GM18517 (cell line): ENCODE data around the gene F12.
"Not testable (repeated sequence)": the region's sequence is repeated elsewhere in the genome, so short reads cannot be mapped to it uniquely, and the experiment has no call there.

Experiments used
- ATAC-seq: cut with Tn5 transposase; IDR thresholded peaks from one replicate; pipeline ENCODE4 v1.9.1; 2021; ENCODE audit warnings: mild to moderate bottlenecking, moderate library complexity; ENCODE audit not compliant: unreplicated experiment

Gene F12

GRCh38 chr5:177432839-177433657, 23.7 kb upstream of the F12 start:
- ATAC-seq: no peak

- no peak for ATAC-seq
Measured at GRCh38 chr5:177432143-177432838, 22.9 kb upstream of the F12 start.

GRCh38 chr5:177431317-177432142, 22.2 kb upstream of the F12 start:
- peak; percentile 44 for ATAC-seq

GRCh38 chr5:177430972-177431316, 21.6 kb upstream of the F12 start:
- ATAC-seq: no peak

DNA sequence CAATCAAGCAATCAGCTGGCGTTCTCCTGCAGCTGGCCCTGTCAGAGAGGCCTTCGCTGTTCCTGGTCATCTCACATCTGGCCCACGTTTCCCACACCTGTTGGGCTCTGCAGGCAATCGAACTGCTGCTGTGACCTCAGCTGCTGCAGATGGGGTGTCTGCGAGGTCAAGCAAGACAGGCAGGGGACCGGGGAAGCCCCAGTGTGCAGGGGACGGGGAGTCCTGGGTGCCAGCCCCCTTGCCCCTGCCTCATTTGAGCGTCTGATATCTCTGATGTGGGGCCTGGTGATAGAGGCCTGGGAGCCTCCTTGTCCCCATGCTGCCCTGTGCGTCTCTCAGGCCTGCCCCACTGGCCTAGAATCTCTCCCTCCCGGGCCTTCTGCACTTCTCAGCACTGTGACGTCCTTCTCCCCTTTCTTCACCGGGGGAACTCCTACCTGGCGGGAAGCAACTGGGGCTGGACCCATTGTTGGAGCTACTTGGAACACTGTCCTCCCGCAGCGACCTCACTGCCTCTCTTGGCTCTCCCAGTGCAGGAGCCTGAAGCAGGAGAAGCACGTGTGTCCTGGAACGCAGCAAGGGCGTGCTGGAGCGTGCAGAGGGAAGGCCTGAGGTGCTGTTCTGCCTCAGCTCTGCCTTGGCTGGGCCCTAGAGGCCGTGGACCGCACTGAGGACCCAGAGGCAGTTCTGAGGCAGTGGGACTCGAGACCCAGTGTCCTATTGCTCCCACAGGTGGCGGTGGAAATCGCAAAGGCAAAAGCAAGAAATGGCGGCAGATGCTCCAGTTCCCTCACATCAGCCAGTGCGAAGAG, 21.0 kb upstream of the F12 start:
- ATAC-seq: no peak

GRCh38 chr5:177429248-177430040, 20.1 kb upstream of the F12 start:
- no peak for ATAC-seq

DNA sequence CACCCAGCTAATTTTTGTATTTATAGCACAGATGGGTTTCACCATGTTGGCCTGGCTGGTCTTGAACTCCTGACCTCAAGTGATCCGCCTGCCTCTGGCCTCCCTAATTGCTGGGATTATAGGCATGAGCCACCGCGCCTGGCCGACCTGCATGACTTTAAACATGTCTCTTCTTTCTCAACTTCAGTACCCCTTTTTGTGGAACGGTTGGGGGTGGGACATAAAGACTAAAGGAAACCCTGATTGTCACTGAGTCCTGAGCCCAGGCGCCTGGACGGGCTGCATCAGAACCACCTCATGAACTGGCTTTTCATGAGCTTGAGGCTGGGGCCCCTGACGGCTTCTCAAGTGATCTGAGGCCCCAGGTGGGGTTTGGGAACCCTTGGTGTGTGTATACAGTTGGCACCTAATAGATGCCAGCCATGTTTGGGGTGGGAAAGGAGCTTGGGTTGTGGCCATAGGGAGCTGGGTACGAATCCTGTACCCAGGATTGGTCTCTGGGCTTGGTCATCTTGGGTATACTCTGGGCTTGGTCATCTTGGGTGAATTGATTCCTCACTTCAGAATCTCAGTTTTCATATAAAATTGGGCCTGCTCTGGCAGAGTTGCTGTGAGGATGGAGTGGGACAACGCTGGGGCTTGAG, 19.3 kb upstream of the F12 start:
- ATAC-seq: no peak

DNA sequence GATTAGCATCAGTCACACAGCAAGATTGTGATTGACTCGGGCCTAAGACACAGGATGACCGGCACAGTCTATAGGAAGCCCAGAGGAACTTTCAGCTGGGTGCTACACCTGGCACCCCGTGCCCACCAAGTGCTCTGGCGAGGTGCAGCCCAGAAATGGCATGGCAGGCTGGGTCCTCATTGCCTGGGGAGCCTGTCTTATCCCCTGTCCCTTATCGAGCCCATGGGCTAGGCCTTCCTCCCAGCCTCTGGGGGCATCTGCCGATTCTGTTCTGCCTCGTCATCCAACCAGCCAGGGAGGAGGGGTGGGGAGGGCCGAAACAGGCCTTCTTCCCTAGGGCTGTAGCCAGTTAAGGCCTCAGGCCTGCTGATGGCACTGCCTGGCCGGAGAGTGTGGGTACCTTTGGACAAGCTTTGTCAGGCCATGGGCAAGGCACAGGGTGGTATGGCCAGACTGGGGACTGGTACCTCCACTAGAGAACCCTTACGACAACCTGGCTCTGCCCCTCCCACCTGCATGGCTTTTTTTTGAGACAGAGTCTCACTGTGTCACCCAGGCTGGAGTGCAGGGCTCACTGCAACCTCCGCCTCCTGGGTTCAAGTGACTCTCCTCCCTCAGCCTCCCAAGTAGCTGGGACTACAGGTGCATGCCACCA, 18.7 kb upstream of the F12 start:
- no peak for ATAC-seq

GRCh38 chr5:177427211-177427822, 18.0 kb upstream of the F12 start:
- no peak for ATAC-seq

DNA sequence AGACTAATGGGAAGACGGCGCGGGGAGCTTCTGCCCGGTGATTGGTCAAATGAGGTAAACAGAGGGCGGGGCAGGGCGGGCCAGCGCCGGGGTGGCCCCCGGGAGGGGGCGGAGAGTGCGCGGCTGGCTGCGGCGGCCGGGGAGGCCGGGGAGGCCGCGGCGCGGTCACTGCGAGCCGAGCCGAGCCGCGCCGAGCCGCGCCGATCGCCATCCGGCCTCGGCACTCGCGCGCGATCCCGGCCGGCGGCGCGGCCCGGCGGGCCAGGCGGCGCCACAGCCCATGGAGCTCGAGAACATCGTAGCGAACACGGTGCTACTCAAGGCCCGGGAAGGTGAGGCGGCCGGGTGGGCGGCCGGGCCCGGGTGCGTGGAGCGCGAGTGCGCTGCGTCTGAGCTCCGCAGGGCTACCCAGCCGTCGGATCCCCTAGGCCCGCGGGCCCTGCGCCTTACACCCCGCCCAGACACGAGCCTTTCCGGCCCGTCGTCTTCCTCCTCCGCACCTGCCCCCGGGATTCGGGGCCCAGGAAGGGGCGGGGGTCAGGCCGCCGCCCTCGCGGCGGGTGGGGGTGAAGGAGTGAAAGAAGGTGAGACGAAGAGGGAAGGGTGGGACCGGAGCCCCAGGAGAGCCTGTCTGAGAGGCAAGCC, 17.3 kb upstream of the F12 start, which contains the start of gene GRK6:
TSS of gene GRK6 (plus strand) at position 111 of the 645 bp plus-strand sequence. CDS start at position 281, 170 bp downstream.
- ATAC-seq: peak; percentile 1

GRCh38 chr5:177425801-177426565, 16.6 kb upstream of the F12 start:
- ATAC-seq: peak; percentile 79

GRCh38 chr5:177425196-177425800, 15.9 kb upstream of the F12 start:
- ATAC-seq: no peak

- no peak for ATAC-seq
Measured at GRCh38 chr5:177423671-177424070, 14.3 kb upstream of the F12 start.

DNA sequence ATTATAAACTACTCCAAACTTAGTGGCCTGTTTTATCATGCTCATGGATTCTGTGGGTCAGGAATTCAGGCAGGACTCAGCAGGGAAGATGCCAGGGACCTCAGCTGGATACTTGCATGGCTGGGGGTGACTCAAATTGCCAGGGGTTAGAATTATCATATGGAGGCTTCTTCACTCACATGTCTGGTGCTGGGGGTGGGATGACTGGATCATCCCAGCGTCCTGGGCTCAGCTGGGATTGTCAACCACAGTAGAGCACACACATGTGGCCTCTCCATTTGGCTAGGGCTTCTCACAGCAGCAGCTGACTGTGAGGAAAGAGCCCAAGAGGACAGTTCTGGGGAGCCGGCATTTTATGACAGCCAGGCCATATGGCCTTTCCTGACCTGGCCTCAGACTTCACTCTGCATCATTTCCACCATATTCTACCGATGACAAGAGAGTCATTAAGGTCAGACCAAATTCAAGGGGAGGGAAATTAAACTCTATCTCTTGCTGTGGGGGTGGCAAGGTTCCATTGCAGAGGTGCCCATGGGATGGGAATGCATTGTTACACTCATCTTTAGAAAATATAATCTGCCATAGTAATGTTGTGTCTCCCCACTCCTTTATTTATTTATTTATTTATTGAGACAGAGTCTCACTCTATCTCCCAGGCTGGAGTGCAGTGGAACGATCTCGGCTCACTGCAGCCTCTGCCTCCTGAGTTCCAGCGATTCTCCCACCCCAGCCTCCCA, 11.9 kb upstream of the F12 start:
- no peak for ATAC-seq

DNA sequence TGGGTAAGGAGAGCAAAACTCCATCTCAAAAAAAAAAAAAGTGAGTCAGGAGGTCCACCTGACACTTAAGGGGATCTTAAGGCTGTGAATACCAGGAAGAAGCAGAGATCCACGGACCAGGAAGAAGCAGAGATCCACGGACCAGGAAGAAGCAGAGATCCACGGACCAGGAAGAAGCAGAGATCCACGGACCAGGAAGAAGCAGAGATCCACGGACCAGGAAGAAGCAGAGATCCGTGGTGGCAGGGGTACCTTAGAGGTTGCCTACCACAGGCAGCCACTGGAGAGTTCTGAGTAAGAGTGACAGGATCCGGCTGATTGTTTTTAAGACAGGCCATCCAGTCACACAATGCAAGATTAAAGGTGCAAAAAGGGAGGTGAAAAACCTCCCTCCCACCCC, 11.1 kb upstream of the F12 start:
- ATAC-seq: not testable (repeated sequence)

DNA sequence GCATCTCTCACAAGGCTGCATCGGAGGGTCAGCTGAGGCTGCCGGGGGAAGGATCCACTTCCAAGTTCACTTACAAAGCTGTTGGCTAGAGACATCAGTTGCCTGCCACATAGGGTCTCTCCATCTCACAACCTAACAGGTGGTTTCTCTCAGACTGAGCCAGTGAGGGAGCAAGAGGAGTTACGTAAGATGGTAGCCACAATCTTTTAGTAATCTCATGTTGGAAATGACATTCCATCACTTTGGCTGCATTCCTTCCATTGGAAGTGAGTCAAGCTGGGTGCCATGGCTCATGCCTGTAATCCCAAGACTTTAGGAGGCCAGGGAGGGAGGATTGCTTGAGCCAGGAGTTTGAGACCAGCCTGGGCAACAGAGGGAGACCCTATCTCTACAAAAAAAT, 9.7 kb upstream of the F12 start:
- no peak for ATAC-seq
